Hepatocyte (in vitro differentiated cells): ENCODE data around the gene GHR. TPM values are rescaled to one million over a fixed set of nuclear protein-coding genes. Genes with fewer than 3 reads are reported as not detected.

Experiments
- DNase-seq: peaks from one replicate; pipeline ENCODE4 v3.0.0-alpha.2; 2016; ENCODE audit warnings: low spot score
- H2AFZ ChIP-seq: fragments of 200-600 bp; sonication (generic); 2 replicates; pipeline ENCODE4 v1.6.0; 2016; ENCODE audit warnings: antibody characterized with exemption, mild to moderate bottlenecking
- H3K27ac ChIP-seq: fragments of 200-600 bp; sonication (generic); 2 replicates; pipeline ENCODE4 v1.5.1; 2016; ENCODE audit warnings: mild to moderate bottlenecking
- H3K27me3 ChIP-seq: fragments of 200-600 bp; sonication (generic); 2 replicates; pipeline ENCODE4 v1.6.1; 2016
- H3K36me3 ChIP-seq: fragments of 200-600 bp; sonication (generic); replicated peaks from 2 replicates; pipeline ENCODE4 v1.5.1; 2016; ENCODE audit warnings: low read depth; ENCODE audit not compliant: insufficient read depth
- H3K4me1 ChIP-seq: fragments of 200-600 bp; sonication (generic); 2 replicates; pipeline ENCODE4 v1.5.1; 2016; ENCODE audit warnings: mild to moderate bottlenecking, moderate library complexity; ENCODE audit not compliant: insufficient read depth
- H3K4me2 ChIP-seq: fragments of 200-600 bp; sonication (generic); 2 replicates; pipeline ENCODE4 v1.6.0; 2016
- H3K4me3 ChIP-seq: fragments of 200-600 bp; sonication (generic); 2 replicates; pipeline ENCODE4 v1.5.1; 2016; ENCODE audit warnings: mild to moderate bottlenecking
- H3K79me2 ChIP-seq: fragments of 200-600 bp; sonication (generic); 2 replicates; pipeline ENCODE4 v1.6.0; 2017; ENCODE audit warnings: mild to moderate bottlenecking
- H3K9me2 ChIP-seq: fragments of 200-600 bp; sonication (generic); replicated peaks from 2 replicates; pipeline ENCODE4 v1.6.0; 2017; ENCODE audit warnings: mild to moderate bottlenecking; ENCODE audit not compliant: insufficient read depth
- H3K9me3 ChIP-seq: fragments of 200-600 bp; sonication (generic); 2 replicates; pipeline ENCODE4 v1.5.1; 2016; ENCODE audit warnings: low read depth, mild to moderate bottlenecking
- H4K20me1 ChIP-seq: fragments of 200-600 bp; sonication (generic); 2 replicates; pipeline ENCODE4 v1.6.0; 2016; ENCODE audit warnings: mild to moderate bottlenecking; ENCODE audit not compliant: insufficient read depth, poor library complexity, severe bottlenecking
- CTCF ChIP-seq: fragments of 200-600 bp; sonication (generic); IDR thresholded peaks from 2 replicates; pipeline ENCODE4 v1.5.1; 2016; ENCODE audit warnings: antibody characterized with exemption, mild to moderate bottlenecking; ENCODE audit not compliant: poor library complexity
- EZH2 ChIP-seq: fragments of 200-600 bp; sonication (generic); IDR thresholded peaks from 2 replicates; pipeline ENCODE4 v1.6.1; 2016; ENCODE audit warnings: antibody characterized with exemption, mild to moderate bottlenecking, borderline replicate concordance
- EZH2phosphoT487 ChIP-seq: fragments of 200-600 bp; sonication (generic); IDR thresholded peaks from one replicate; pipeline ENCODE4 v1.6.1; 2018; ENCODE audit warnings: antibody characterized with exemption, mild to moderate bottlenecking, low read depth, moderate library complexity; ENCODE audit not compliant: unreplicated experiment, severe bottlenecking
- WGBS: methylation state at CpG from one replicate; pipeline ENCODE4 v1.1.6; 2016; ENCODE audit warnings: low lambda C conversion rate; ENCODE audit errors: missing lambda C conversion rate; 5-methylcytosine and 5-hydroxymethylcytosine counted together
- polyA plus RNA-seq: library from polyadenylated mRNA; unstranded; fragments of >200 nt; fragmentation: Nextera tagmentation; extraction: Ambion mirVana; gene quantifications from 2 replicates; pipeline ENCODE4 v1.2.1, GENCODE V29; 2016
- total RNA-seq: library from RNA; depleted of rRNA; stranded (reverse); fragments of >200 nt; gene quantifications from 2 replicates; pipeline ENCODE4 v1.2.3, GENCODE V29; 2014

Gene GHR
- total and polyA plus RNA-seq, 2 experiments from 2014 or later: 14.4 to 24.3 TPM

- no peaks in the 10 kb centered on the region for H3K4me1 ChIP-seq
- no peaks in the 10 kb centered on the region for H3K36me3 ChIP-seq
- no peaks in the 10 kb centered on the region for H4K20me1 ChIP-seq
- H3K4me3 ChIP-seq: no peak overlapping the region
- H3K79me2 ChIP-seq: peaks cover 6% of the 10 kb centered on the region
- no peaks in the 10 kb centered on the region for H3K9me3 ChIP-seq
- no peak overlapping the region for H2AFZ ChIP-seq
- no peaks in the 10 kb centered on the region for H3K9me2 ChIP-seq
- DNase-seq: no peak
- H3K27me3 ChIP-seq: no peaks in the 10 kb centered on the region
- WGBS: 42% methylated on average over 3 of the region's 3 CpGs
- H3K27ac ChIP-seq: peak overlapping the region; percentile 59
- no peak for TF ChIP-seq EZH2phosphoT487
- TF ChIP-seq EZH2: no peak
- TF ChIP-seq CTCF: no peak
- H3K4me2 ChIP-seq: no peak overlapping the region
Measured at GRCh38 chr5:42491699-42492098, 68.5 kb downstream of the GHR start.

GRCh38 chr5:42492974-42493373 lies 69.7 kb downstream of the GHR start:
- no peak overlapping the region for H3K4me2 ChIP-seq
- WGBS: 88% methylated on average over 3 of the region's 3 CpGs
- no peaks in the 10 kb centered on the region for H3K9me2 ChIP-seq
- no peaks in the 10 kb centered on the region for H3K27me3 ChIP-seq
- H3K9me3 ChIP-seq: no peaks in the 10 kb centered on the region
- H2AFZ ChIP-seq: no peak overlapping the region
- peaks cover 9% of the 10 kb centered on the region for H3K79me2 ChIP-seq
- no peaks in the 10 kb centered on the region for H4K20me1 ChIP-seq
- H3K4me3 ChIP-seq: no peak overlapping the region
- H3K27ac ChIP-seq: no peak overlapping the region
- TF ChIP-seq EZH2 (no peak), EZH2phosphoT487 (no peak), CTCF (no peak)
- H3K36me3 ChIP-seq: no peaks in the 10 kb centered on the region
- no peak for DNase-seq
- H3K4me1 ChIP-seq: no peaks in the 10 kb centered on the region

- no peaks in the 10 kb centered on the region for H3K36me3 ChIP-seq
- no peaks in the 10 kb centered on the region for H3K27me3 ChIP-seq
- H3K4me2 ChIP-seq: no peak overlapping the region
- H4K20me1 ChIP-seq: no peaks in the 10 kb centered on the region
- no peaks in the 10 kb centered on the region for H3K9me3 ChIP-seq
- WGBS: 56% methylated on average over 4 of the region's 4 CpGs
- DNase-seq: peak; percentile 55
- TF ChIP-seq EZH2 (no peak), EZH2phosphoT487 (no peak), CTCF (no peak)
- no peaks in the 10 kb centered on the region for H3K9me2 ChIP-seq
- H2AFZ ChIP-seq: no peak overlapping the region
- no peak overlapping the region for H3K4me3 ChIP-seq
- peaks cover 12% of the 10 kb centered on the region for H3K79me2 ChIP-seq
- H3K27ac ChIP-seq: peak overlapping the region; percentile 26
- no peaks in the 10 kb centered on the region for H3K4me1 ChIP-seq
Measured at GRCh38 chr5:42494414-42494813, 71.2 kb downstream of the GHR start.

GRCh38 chr5:42495914-42496313 lies 72.7 kb downstream of the GHR start:
- Histone ChIP-seq H3K4me2 (no peak overlapping the region), H3K36me3 (no peaks in the 10 kb centered on the region), H2AFZ (no peak overlapping the region), H3K27me3 (no peaks in the 10 kb centered on the region), H3K9me3 (no peaks in the 10 kb centered on the region), H3K4me3 (no peak overlapping the region), H4K20me1 (no peaks in the 10 kb centered on the region), H3K9me2 (no peaks in the 10 kb centered on the region), H3K79me2 (peaks cover 13% of the 10 kb centered on the region), H3K4me1 (no peaks in the 10 kb centered on the region), H3K27ac (no peak overlapping the region)
- TF ChIP-seq CTCF: no peak
- no peak for TF ChIP-seq EZH2phosphoT487
- DNase-seq: peak; percentile 23
- WGBS: 48% methylated on average over 2 of the region's 2 CpGs
